Neural progenitor cell (in vitro differentiated cells): ENCODE data around the gene FAM76A.

ENCODE experiments used
- CTCF ChIP-seq: fragments of 200-600 bp; sonication (generic); IDR thresholded peaks from 2 replicates; pipeline ENCODE4 v1.5.1; 2017; ENCODE audit warnings: antibody characterized with exemption, mild to moderate bottlenecking
- EZH2 ChIP-seq: fragments of 200-600 bp; sonication (generic); IDR thresholded peaks from 2 replicates; pipeline ENCODE4 v1.6.1; 2017; ENCODE audit warnings: antibody characterized with exemption, mild to moderate bottlenecking, moderate library complexity
- EZH2phosphoT487 ChIP-seq: fragments of 200-600 bp; sonication (generic); IDR thresholded peaks from 2 replicates; pipeline ENCODE4 v1.6.1; 2017; ENCODE audit warnings: antibody characterized with exemption

DNA sequence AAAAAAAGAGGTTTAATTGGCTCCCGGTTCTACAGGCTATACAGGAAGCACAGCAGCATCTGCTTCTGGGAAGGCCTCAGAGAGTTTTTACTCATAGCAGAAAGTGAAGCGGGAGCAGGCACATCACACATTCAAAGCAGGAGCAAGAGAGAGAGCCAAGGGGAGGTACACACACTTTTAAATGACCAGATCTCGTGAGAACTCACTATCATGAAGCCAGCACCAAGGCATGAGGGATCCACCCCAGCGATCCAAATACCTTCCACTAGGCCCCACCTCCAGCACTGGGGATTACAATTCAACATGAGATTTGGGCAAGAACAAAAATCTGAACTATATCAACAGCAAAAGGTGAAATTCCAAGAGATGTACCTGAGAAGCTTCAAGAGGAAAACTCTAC is 20.8 kb upstream of the FAM76A start:
- TF ChIP-seq CTCF (no peak), EZH2phosphoT487 (no peak), EZH2 (no peak)
